OCI-LY3 (cell line): ENCODE results near the gene AUTS2.

ENCODE experiments used
- EZH2phosphoT487 ChIP-seq: fragments of 200-600 bp; shearing (Covaris generic); IDR thresholded peaks from 2 replicates; pipeline ENCODE4 v1.6.1; 2018; ENCODE audit warnings: antibody characterized with exemption, mixed run types, low read depth
- TF ChIP-seq, protein P1 (sequence below): fragments of 200-600, 300-600 bp; sonication (generic); IDR thresholded peaks from 2 replicates; pipeline ENCODE4 v1.5.1; 2014; ENCODE audit warnings: antibody characterized with exemption, low read length, low read depth

DNA sequence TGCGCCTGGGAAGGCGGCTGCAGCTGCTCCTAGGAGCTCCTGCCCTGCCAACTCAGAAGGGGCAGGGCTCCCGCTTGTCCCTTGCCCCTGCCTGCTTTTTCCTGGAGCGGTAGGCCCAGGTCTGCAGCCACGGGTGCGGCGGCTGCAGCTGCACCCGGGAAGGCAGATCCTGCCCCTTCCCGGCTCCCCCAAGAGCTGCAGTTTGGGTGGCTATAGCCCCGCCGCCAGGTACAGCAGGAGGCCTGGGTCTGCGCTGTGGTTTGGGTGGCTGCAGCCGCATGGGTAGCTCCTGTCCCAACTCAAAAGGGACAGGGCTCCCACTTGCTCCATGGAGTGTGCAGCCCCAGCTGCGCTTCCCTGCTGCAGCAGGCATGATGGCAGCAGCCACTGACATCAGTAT is 6.5 kb upstream of the AUTS2 start:
- TF ChIP-seq, protein P1, sequence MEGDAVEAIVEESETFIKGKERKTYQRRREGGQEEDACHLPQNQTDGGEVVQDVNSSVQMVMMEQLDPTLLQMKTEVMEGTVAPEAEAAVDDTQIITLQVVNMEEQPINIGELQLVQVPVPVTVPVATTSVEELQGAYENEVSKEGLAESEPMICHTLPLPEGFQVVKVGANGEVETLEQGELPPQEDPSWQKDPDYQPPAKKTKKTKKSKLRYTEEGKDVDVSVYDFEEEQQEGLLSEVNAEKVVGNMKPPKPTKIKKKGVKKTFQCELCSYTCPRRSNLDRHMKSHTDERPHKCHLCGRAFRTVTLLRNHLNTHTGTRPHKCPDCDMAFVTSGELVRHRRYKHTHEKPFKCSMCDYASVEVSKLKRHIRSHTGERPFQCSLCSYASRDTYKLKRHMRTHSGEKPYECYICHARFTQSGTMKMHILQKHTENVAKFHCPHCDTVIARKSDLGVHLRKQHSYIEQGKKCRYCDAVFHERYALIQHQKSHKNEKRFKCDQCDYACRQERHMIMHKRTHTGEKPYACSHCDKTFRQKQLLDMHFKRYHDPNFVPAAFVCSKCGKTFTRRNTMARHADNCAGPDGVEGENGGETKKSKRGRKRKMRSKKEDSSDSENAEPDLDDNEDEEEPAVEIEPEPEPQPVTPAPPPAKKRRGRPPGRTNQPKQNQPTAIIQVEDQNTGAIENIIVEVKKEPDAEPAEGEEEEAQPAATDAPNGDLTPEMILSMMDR: no peak
- TF ChIP-seq EZH2phosphoT487: no peak
